ENCODE measurements around the gene TRAPPC1. TPM values are rescaled to one million over a fixed set of nuclear protein-coding genes. Genes with fewer than 3 reads are reported as not detected.

Gene TRAPPC1
- total and polyA plus RNA-seq, 2 of the 8 experiments (the other 6 are each of a cell fraction or from before 2014, with no cell fraction given): 114 to 170 TPM

DNA sequence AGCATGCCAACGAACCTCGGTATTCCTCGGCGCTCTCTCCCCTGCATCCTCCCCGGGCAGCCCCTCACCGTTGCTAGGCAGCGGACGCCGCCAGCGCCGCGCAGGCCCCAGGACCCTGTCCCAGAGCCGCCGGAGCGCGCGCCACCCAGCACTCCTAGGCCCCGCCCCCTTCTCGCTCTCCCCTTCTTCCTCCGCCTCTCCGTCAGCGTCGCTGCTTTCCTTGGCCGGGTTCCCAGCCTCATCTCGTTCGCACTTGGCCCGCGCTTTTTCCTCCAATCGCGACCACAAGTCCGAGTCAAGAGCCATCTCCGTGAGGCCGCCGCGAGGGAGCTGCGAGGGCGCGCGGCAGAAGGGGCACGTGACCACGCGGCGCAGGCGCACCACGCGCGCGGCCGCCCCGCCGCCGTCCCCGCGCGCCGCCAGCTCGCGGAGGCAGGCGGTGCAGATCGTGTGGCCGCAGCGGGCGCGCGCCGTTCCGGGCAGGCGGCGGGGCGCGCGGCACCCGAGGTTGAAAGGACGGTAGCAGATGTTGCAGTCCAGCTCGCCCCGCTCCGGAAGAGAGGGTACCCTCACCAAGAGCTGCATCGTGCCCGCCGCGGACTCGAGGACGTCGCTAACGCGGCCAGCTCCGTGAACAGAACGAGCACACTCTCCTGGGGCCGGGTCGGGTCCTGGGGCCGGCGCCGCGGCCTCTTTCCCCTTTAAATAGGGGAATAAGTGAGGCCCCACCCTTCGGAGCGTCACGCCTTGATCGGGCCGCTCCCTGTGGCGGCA lies 15.9 kb downstream of the TRAPPC1 start, which contains the start of gene RNF227:
Gene RNF227, minus strand, starts transcription at position 679 of the 774 bp plus-strand sequence. Its CDS starts 94 bp downstream, at position 585.
- Histone ChIP-seq H4K5ac (ENCODE audit: insufficient read length, low read depth, low read length) (peak within 1 kb of the TSS; percentile 95), H3K79me2 (ENCODE audit: control insufficient read depth in 1 of 2, insufficient read depth in 2 of 2, low read length in 2 of 2) (no peaks in the 10 kb centered on the region), H2BK12ac (ENCODE audit: low read depth, low read length) (0 out of 2 replicates have a peak within 1 kb of the TSS, but pooled peaks have one; percentile 43), H4K8ac (ENCODE audit: extremely low read depth, insufficient read depth, low read length) (no peak within 1 kb of the TSS; the same call in 1 of the 2 replicates), H2AK5ac (ENCODE audit: low read depth, low read length) (no peak within 1 kb of the TSS), H3K4me3 (ENCODE audit: extremely low read depth in 1 of 4, insufficient read depth in 2 of 4, low read depth in 3 of 4, low read length in 4 of 4) (peak within 1 kb of the TSS; percentile 30 to 53 (median 37)), H3K14ac (ENCODE audit: insufficient read length) (no peak within 1 kb of the TSS), H2BK5ac (ENCODE audit: low read depth, low read length) (peak within 1 kb of the TSS; percentile 79; the same call in 1 of the 2 replicates), H3K36me3 (ENCODE audit: control insufficient read depth in 2 of 4, insufficient read depth in 4 of 4, low read length in 3 of 4) (no peaks in the 10 kb centered on the region; a peak in 3 of 8 replicates), H3K18ac (ENCODE audit: extremely low read depth, low read length) (peak within 1 kb of the TSS; percentile 90), H3K23ac (ENCODE audit: insufficient read length) (no peak within 1 kb of the TSS), H2BK15ac (ENCODE audit: low read length) (peak within 1 kb of the TSS; percentile 65; the same call in 1 of the 2 replicates), H2BK20ac (ENCODE audit: low read length) (no peak within 1 kb of the TSS), H4K91ac (replicated peaks; ENCODE audit: insufficient read length, low read length) (peak within 1 kb of the TSS; percentile 46), H3K4me2 (ENCODE audit: insufficient read depth in 1 of 2, low read depth in 2 of 2, low read length in 2 of 2) (peak within 1 kb of the TSS; percentile 85 to 88), H3K4me1 (replicated peaks in 1 of 4; ENCODE audit: control insufficient read depth in 3 of 4, insufficient read depth in 4 of 4, low read length in 3 of 4) (peaks cover 0 to 6% (median 6%) of the 10 kb centered on the region in 4 experiments; a peak in 5 of 7 replicates), H3K79me1 (ENCODE audit: low read depth, low read length) (no peaks in the 10 kb centered on the region), H2AFZ (ENCODE audit: low read length) (0 out of 2 replicates have a peak within 1 kb of the TSS, but pooled peaks have one; percentile 58), H4K20me1 (replicated peaks in 1 of 2; ENCODE audit: control insufficient read depth in 1 of 2, insufficient read depth in 2 of 2, low read length in 2 of 2) (peaks cover 0 to 2% of the 10 kb centered on the region in 2 experiments), H3K9me3 (ENCODE audit: insufficient read depth in 2 of 2, low read depth in 1 of 2, low read length in 1 of 2) (no peaks in the 10 kb centered on the region), H3K9ac (replicated peaks in 1 of 4; ENCODE audit: extremely low read depth in 1 of 4, low read depth in 3 of 4, low read length in 3 of 4) (peak within 1 kb of the TSS in 1 of 4 experiments; percentile 48; a peak in 1 of 7 replicates), H3K27ac (ENCODE audit: low read depth, low read length) (no peak within 1 kb of the TSS), H2BK120ac (replicated peaks; ENCODE audit: low read depth, low read length) (no peak within 1 kb of the TSS), H3K4ac (replicated peaks; ENCODE audit: insufficient read length, low read depth, low read length) (no peak within 1 kb of the TSS), H3K27me3 (replicated peaks in 1 of 4; ENCODE audit: control insufficient read depth in 3 of 4, extremely low read depth in 1 of 4, insufficient read depth in 3 of 4, low read length in 3 of 4) (peaks cover 10 to 30% (median 26%) of the 10 kb centered on the region in 4 experiments), H3K23me2 (ENCODE audit: low read depth, low read length) (peaks cover 7% of the 10 kb centered on the region), H3K56ac (replicated peaks; ENCODE audit: insufficient read length, low read depth, low read length) (no peak within 1 kb of the TSS)
- ChIA-PET CTCF (ENCODE audit: partially characterized antibody) (interaction anchor here (0.6 to 6.9 kb wide), 12 partner anchors 11 to 177 kb away, joined by 3 to 64 read pairs (median 4); partner anchors contain the start of genes CNTROB and KDM6B), POLR2A (ENCODE audit: partially characterized antibody) (interaction anchor here (0.7 to 2.0 kb wide), 6 partner anchors 10 to 126 kb away, joined by 3 to 9 read pairs (median 3); partner anchors contain the start of genes CNTROB and TRAPPC1)
- FAIRE-seq (no peak), DNase-seq (ENCODE audit: low read depth in 1 of 2, low spot score in 2 of 2) (peak in 1 of 2 experiments; percentile 92)
- 4% methylated on average over 84 of the region's 100 CpGs; no CpG with 5 or more reads in 1 of the 2 experiments for WGBS, 2 experiments (ENCODE audit: extremely low coverage in 1 of 2, insufficient coverage in 1 of 2, insufficient read length in 1 of 2, insufficient replicate concordance in 2 of 2, low coverage in 1 of 2, low lambda C conversion rate in 2 of 2, missing lambda C conversion rate in 1 of 2)
- TF ChIP-seq, protein P1, sequence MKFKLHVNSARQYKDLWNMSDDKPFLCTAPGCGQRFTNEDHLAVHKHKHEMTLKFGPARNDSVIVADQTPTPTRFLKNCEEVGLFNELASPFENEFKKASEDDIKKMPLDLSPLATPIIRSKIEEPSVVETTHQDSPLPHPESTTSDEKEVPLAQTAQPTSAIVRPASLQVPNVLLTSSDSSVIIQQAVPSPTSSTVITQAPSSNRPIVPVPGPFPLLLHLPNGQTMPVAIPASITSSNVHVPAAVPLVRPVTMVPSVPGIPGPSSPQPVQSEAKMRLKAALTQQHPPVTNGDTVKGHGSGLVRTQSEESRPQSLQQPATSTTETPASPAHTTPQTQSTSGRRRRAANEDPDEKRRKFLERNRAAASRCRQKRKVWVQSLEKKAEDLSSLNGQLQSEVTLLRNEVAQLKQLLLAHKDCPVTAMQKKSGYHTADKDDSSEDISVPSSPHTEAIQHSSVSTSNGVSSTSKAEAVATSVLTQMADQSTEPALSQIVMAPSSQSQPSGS (IDR thresholded peaks at IDR 0.05; ENCODE audit: low read length): no peak
- TF ChIP-seq ASH2L (IDR thresholded peaks at IDR 0.05; ENCODE audit: low read length): peak; percentile 53
- TF ChIP-seq SUZ12 (IDR thresholded peaks at IDR 0.05; ENCODE audit: low read length): peak; percentile 18; the same call in 1 of the 2 replicates
- no peak for TF ChIP-seq CHD1 (IDR thresholded peaks at IDR 0.05; ENCODE audit: low read depth, low read length)
- TF ChIP-seq, protein P2, sequence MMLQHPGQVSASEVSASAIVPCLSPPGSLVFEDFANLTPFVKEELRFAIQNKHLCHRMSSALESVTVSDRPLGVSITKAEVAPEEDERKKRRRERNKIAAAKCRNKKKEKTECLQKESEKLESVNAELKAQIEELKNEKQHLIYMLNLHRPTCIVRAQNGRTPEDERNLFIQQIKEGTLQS (IDR thresholded peaks at IDR 0.05; ENCODE audit: insufficient read depth, low read depth, low read length): peak; percentile 91
- peak; percentile 36 for TF ChIP-seq EZH2 (IDR thresholded peaks at IDR 0.05; ENCODE audit: low read depth, low read length, severe bottlenecking)
- TF ChIP-seq, protein P3, sequence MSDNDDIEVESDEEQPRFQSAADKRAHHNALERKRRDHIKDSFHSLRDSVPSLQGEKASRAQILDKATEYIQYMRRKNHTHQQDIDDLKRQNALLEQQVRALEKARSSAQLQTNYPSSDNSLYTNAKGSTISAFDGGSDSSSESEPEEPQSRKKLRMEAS (IDR thresholded peaks at IDR 0.05): peak; percentile 95
- no peak for TF ChIP-seq ZNF274 (IDR thresholded peaks at IDR 0.05; ENCODE audit: borderline replicate concordance, extremely low read depth, low read length)
